ENCODE results near the gene PNKD.

The PNKD gene

DNA sequence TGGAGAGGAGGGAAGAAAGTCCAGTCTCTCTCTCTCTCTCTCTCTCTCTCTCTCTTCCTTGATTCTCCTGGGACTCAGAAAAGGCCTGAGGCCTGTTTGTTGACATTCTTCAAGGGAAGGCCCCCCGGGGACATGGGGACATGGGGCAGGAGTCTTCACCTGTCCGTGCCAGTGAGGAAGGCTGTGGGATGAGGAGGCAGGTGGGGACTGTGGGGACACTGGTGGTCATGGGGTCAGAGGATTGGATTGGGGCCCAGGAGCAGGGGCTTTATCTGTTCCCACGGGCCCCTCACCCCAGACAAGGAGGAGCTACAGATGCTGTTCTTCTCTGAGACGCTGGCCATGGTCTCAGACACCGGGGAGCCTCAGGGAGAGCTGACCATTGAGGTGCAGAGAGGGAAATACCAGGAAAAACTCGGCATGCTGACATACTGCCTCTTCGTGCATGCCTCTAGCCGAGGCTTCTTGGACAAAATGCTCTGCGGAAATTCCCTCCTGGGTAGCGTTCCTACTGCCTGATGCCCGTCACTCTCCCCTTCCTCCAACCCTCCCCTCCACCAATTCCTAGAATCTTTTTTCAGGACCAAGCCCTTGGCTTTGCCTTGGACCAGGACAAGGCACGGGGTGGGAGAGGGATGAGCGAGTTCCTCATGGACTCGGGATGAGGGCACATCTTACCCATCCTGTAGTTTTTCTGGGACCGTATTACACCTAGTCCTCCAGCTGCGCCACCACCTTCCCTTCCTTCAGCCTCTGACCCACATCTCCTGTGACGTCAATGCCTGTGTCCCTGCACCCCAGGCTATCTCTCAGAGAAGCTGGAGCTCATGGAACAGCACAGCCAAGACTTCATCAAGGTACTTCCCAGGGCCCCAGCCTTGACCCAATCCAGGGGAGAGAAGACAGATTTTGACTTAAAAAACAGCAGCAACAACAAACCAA lies 87.2 kb downstream of the PNKD start:
- Histone ChIP-seq H4K20me1 (ENCODE audit: insufficient read depth, low read length) (no peaks in the 10 kb centered on the region), H3K27ac (ENCODE audit: low read depth, low read length, poor library complexity, severe bottlenecking) (no peak overlapping the region), H3K9ac (ENCODE audit: low read length) (no peak overlapping the region), H3K36me3 (ENCODE audit: insufficient read depth, low read length) (no peaks in the 10 kb centered on the region; the same call in 1 of the 2 replicates), H3K9me3 (ENCODE audit: low read length) (no peaks in the 10 kb centered on the region), H2AFZ (ENCODE audit: low read length) (no peak overlapping the region), H3K4me3 (ENCODE audit: low read depth, low read length, poor library complexity, severe bottlenecking) (no peak overlapping the region), H3K4me1 (ENCODE audit: insufficient read depth, low read length, severe bottlenecking) (no peaks in the 10 kb centered on the region), H3K9me2 (ENCODE audit: low read depth, low read length) (no peaks in the 10 kb centered on the region), H3K27me3 (ENCODE audit: insufficient read depth, low read length) (0 out of 2 replicates have a peak, but pooled peaks cover 5% of the 10 kb centered on the region), H3F3A (ENCODE audit: insufficient read depth, low read length) (no peaks in the 10 kb centered on the region), H3K4me2 (ENCODE audit: low read length) (no peak overlapping the region), H3K79me2 (ENCODE audit: insufficient read depth, low read length) (no peaks in the 10 kb centered on the region)
- TF ChIP-seq EZH2 (IDR thresholded peaks at IDR 0.05; ENCODE audit: borderline replicate concordance, low read length) = no peak
- TF ChIP-seq, protein P1, sequence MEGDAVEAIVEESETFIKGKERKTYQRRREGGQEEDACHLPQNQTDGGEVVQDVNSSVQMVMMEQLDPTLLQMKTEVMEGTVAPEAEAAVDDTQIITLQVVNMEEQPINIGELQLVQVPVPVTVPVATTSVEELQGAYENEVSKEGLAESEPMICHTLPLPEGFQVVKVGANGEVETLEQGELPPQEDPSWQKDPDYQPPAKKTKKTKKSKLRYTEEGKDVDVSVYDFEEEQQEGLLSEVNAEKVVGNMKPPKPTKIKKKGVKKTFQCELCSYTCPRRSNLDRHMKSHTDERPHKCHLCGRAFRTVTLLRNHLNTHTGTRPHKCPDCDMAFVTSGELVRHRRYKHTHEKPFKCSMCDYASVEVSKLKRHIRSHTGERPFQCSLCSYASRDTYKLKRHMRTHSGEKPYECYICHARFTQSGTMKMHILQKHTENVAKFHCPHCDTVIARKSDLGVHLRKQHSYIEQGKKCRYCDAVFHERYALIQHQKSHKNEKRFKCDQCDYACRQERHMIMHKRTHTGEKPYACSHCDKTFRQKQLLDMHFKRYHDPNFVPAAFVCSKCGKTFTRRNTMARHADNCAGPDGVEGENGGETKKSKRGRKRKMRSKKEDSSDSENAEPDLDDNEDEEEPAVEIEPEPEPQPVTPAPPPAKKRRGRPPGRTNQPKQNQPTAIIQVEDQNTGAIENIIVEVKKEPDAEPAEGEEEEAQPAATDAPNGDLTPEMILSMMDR (IDR thresholded peaks at IDR 0.05; ENCODE audit: low read length) = no peak

DNA sequence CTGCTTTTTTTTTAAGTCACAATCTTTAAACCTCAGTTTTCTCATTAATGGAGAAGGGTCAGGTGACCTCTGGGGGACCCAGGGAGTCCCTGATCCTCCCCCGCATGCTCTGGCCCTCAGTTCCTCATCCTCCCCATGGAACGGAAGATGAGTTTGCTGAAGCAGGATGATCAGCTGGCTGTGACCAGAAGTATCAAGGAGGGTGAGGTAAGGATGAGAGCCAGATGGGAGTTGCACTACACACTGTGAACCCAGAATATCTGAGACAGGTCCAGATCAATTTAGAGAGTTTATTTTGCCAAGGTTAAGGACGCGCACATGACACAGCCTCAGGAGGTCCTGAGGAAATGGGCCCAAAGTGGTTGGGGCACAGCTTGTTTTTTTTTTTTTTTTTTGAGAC lies 90.1 kb downstream of the PNKD start:
- Histone ChIP-seq H3K4me2 (ENCODE audit: low read length) (no peak overlapping the region), H3K36me3 (ENCODE audit: insufficient read depth, low read length) (no peaks in the 10 kb centered on the region), H3K9ac (ENCODE audit: low read length) (no peak overlapping the region), H3K27ac (ENCODE audit: low read depth, low read length, poor library complexity, severe bottlenecking) (no peak overlapping the region), H3K4me3 (ENCODE audit: low read depth, low read length, poor library complexity, severe bottlenecking) (no peak overlapping the region), H3K9me2 (ENCODE audit: low read depth, low read length) (no peaks in the 10 kb centered on the region), H3K79me2 (ENCODE audit: insufficient read depth, low read length) (no peaks in the 10 kb centered on the region), H4K20me1 (ENCODE audit: insufficient read depth, low read length) (no peaks in the 10 kb centered on the region), H3F3A (ENCODE audit: insufficient read depth, low read length) (no peaks in the 10 kb centered on the region), H3K4me1 (ENCODE audit: insufficient read depth, low read length, severe bottlenecking) (no peaks in the 10 kb centered on the region), H3K9me3 (ENCODE audit: low read length) (no peaks in the 10 kb centered on the region), H2AFZ (ENCODE audit: low read length) (no peak overlapping the region), H3K27me3 (ENCODE audit: insufficient read depth, low read length) (peaks cover 12% of the 10 kb centered on the region; the same call in 1 of the 2 replicates)
- TF ChIP-seq, protein P1 (IDR thresholded peaks at IDR 0.05; ENCODE audit: low read length) = no peak
- TF ChIP-seq EZH2 (IDR thresholded peaks at IDR 0.05; ENCODE audit: borderline replicate concordance, low read length) = no peak

DNA sequence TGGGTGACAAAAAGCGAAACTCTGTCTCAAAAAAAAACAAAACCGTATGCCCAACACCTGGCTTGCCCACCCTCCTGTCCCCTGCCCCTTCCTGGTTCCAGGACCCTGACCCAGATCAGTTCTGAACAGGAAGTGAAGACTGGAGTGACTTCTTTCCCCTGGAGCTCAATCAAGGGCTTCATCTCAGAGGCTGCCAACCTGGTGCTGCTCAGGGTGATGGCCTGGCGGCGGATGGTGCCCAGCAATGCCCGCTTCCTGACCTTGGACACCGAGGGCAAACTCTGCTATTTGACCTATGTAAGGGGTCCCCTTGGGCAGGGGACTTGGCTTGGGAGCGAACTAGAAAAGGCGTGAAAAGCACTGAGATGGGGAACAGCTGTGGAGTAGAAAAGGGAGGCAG lies 92.3 kb downstream of the PNKD start:
- no peak overlapping the region for H2AFZ ChIP-seq (ENCODE audit: low read length)
- TF ChIP-seq, protein P1 (IDR thresholded peaks at IDR 0.05; ENCODE audit: low read length) = no peak
- no peak for TF ChIP-seq EZH2 (IDR thresholded peaks at IDR 0.05; ENCODE audit: borderline replicate concordance, low read length)
- no peak overlapping the region for H3K9ac ChIP-seq (ENCODE audit: low read length)
- H3K79me2 ChIP-seq (ENCODE audit: insufficient read depth, low read length) = no peaks in the 10 kb centered on the region
- no peak overlapping the region for H3K4me3 ChIP-seq (ENCODE audit: low read depth, low read length, poor library complexity, severe bottlenecking)
- H3K9me2 ChIP-seq (ENCODE audit: low read depth, low read length) = no peaks in the 10 kb centered on the region
- no peak overlapping the region for H3K4me2 ChIP-seq (ENCODE audit: low read length)
- no peaks in the 10 kb centered on the region for H3F3A ChIP-seq (ENCODE audit: insufficient read depth, low read length)
- H3K27ac ChIP-seq (ENCODE audit: low read depth, low read length, poor library complexity, severe bottlenecking) = no peak overlapping the region
- no peaks in the 10 kb centered on the region for H4K20me1 ChIP-seq (ENCODE audit: insufficient read depth, low read length)
- no peaks in the 10 kb centered on the region; the same call in 1 of the 2 replicates for H3K36me3 ChIP-seq (ENCODE audit: insufficient read depth, low read length)
- H3K27me3 ChIP-seq (ENCODE audit: insufficient read depth, low read length) = peaks cover 21% of the 10 kb centered on the region; the same call in 1 of the 2 replicates
- peaks cover 3% of the 10 kb centered on the region for H3K4me1 ChIP-seq (ENCODE audit: insufficient read depth, low read length, severe bottlenecking)
- no peaks in the 10 kb centered on the region for H3K9me3 ChIP-seq (ENCODE audit: low read length)
